Nephron progenitor cell (in vitro differentiated cells): ENCODE data around the gene SORL1.

ENCODE experiments used
- DNase-seq: peaks from one replicate; pipeline ENCODE4 v3.0.0; 2021
- H3K27ac Mint-ChIP-seq: 2 replicates; pipeline ENCODE4 v1.8.0; 2021; ENCODE audit warnings: mild to moderate bottlenecking, moderate library complexity, mixed read lengths
- H3K27me3 Mint-ChIP-seq: 2 replicates; pipeline ENCODE4 v1.8.0; 2021; ENCODE audit warnings: mild to moderate bottlenecking, low read depth, mixed read lengths; ENCODE audit not compliant: poor library complexity
- H3K36me3 Mint-ChIP-seq: 2 replicates; pipeline ENCODE4 v1.8.0; 2021; ENCODE audit warnings: low read depth, mixed read lengths
- H3K4me1 Mint-ChIP-seq: 2 replicates; pipeline ENCODE4 v1.8.0; 2021; ENCODE audit warnings: mixed read lengths
- H3K4me3 Mint-ChIP-seq: 2 replicates; pipeline ENCODE4 v1.8.0; 2021; ENCODE audit warnings: mild to moderate bottlenecking, moderate library complexity, mixed read lengths
- H3K9me3 Mint-ChIP-seq: 2 replicates; pipeline ENCODE4 v1.8.0; 2021; ENCODE audit warnings: mild to moderate bottlenecking, moderate library complexity, mixed read lengths
- CTCF ChIP-seq: fragments of 200-600 bp; sonication (generic); IDR thresholded peaks from 2 replicates; pipeline ENCODE4 v1.5.0; 2021; ENCODE audit warnings: antibody characterized with exemption

The SORL1 gene

DNA sequence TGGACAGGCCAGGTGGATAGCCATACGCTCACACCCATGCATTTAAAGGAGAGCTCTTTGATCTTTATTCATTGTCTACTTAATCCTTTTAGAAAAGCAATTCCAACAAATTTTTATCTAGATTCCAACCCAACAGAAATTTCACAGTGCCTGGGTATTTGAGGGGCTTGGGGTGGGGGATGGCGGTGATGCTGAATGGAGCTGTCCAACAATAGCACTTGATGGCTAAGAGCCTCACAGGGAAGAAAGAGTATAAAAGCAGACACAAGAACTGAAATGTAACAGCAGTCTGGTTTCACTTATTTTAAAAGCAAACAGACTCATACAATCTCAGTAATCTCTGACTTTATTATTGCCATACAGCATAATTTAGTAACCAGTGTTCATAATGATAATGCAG lies 102.4 kb downstream of the SORL1 start:
- H3K4me3 Mint-ChIP-seq: no peak overlapping the region
- H3K27ac Mint-ChIP-seq: no peak overlapping the region
- H3K9me3 Mint-ChIP-seq: no peaks in the 10 kb centered on the region
- no peaks in the 10 kb centered on the region for H3K27me3 Mint-ChIP-seq
- no peak for DNase-seq
- H3K4me1 Mint-ChIP-seq: peaks cover 24% of the 10 kb centered on the region
- no peak for TF ChIP-seq CTCF
- peaks cover 53% of the 10 kb centered on the region for H3K36me3 Mint-ChIP-seq

DNA sequence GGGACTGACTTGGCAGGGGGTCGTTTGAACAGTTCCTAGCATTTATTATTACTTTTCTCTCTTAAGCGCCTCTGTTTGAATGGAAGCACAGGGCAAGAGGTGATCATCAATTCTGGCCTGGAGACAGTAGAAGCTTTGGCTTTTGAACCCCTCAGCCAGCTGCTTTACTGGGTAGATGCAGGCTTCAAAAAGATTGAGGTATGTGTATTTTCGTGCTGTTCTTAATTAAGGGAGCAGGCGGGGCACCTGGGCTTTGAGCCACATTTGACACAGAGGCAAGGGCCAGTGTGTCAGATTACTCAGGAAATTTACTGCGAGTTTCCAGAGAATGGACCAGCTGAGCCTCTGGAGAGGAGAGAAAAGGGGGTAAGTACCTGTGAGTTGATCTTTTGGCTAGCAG lies 103.0 kb downstream of the SORL1 start:
- Mint-ChIP-seq H3K9me3 (no peaks in the 10 kb centered on the region), H3K36me3 (peaks cover 55% of the 10 kb centered on the region), H3K4me1 (peaks cover 24% of the 10 kb centered on the region), H3K27ac (no peak overlapping the region), H3K4me3 (no peak overlapping the region), H3K27me3 (no peaks in the 10 kb centered on the region)
- no peak for DNase-seq
- TF ChIP-seq CTCF: no peak

DNA sequence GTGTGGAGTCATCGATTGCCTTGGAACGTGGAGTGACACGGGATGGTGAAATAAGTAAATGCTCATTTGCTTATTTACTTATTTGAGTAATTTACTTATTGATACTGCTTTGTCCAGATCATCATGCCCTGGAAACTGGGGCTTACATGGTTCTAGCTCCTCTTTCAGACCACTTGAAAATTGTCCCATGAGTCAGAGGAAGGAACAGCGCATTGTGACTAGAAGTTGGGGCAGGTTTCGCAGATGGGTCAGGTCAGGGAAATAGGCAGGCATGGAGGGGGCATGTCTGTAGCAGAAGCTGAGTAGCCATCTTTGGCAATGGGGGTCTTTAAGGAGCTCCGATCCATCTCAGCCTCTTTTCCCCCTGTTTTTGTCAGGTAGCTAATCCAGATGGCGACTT lies 104.8 kb downstream of the SORL1 start:
- no peaks in the 10 kb centered on the region for H3K27me3 Mint-ChIP-seq
- H3K36me3 Mint-ChIP-seq: peaks cover 52% of the 10 kb centered on the region
- H3K4me1 Mint-ChIP-seq: peaks cover 18% of the 10 kb centered on the region
- no peak for DNase-seq
- H3K4me3 Mint-ChIP-seq: no peak overlapping the region
- H3K9me3 Mint-ChIP-seq: no peaks in the 10 kb centered on the region
- H3K27ac Mint-ChIP-seq: no peak overlapping the region
- TF ChIP-seq CTCF: no peak

- Mint-ChIP-seq H3K27me3 (no peaks in the 10 kb centered on the region), H3K27ac (no peak overlapping the region), H3K36me3 (peaks cover 56% of the 10 kb centered on the region), H3K9me3 (no peaks in the 10 kb centered on the region), H3K4me1 (peaks cover 15% of the 10 kb centered on the region), H3K4me3 (no peak overlapping the region)
- no peak for TF ChIP-seq CTCF
- DNase-seq: no peak
Measured at GRCh38 chr11:121557348-121557747, 105.2 kb downstream of the SORL1 start.

GRCh38 chr11:121559606-121560200 lies 107.6 kb downstream of the SORL1 start:
- H3K9me3 Mint-ChIP-seq: no peaks in the 10 kb centered on the region
- DNase-seq: no peak
- no peak overlapping the region for H3K4me3 Mint-ChIP-seq
- TF ChIP-seq CTCF: no peak
- H3K27me3 Mint-ChIP-seq: no peaks in the 10 kb centered on the region
- H3K36me3 Mint-ChIP-seq: peaks cover 53% of the 10 kb centered on the region
- H3K4me1 Mint-ChIP-seq: peaks cover 18% of the 10 kb centered on the region
- H3K27ac Mint-ChIP-seq: no peak overlapping the region

GRCh38 chr11:121560236-121560635 lies 108.1 kb downstream of the SORL1 start:
- Mint-ChIP-seq H3K4me1 (peaks cover 16% of the 10 kb centered on the region), H3K4me3 (no peak overlapping the region), H3K9me3 (no peaks in the 10 kb centered on the region), H3K27me3 (no peaks in the 10 kb centered on the region), H3K36me3 (peaks cover 53% of the 10 kb centered on the region), H3K27ac (no peak overlapping the region)
- DNase-seq: no peak
- no peak for TF ChIP-seq CTCF
